Karpas-422 (cell line): ENCODE results near the gene ABCC10. TPM values are rescaled to one million over a fixed set of nuclear protein-coding genes. Genes with fewer than 3 reads are reported as not detected.

ENCODE experiments used
- DNase-seq: peaks from one replicate; pipeline ENCODE4 v3.0.0-alpha.2; 2015
- H2AFZ ChIP-seq: fragments of 200-600 bp; sonication (generic); 2 replicates; pipeline ENCODE4 v1.6.1; 2014; ENCODE audit warnings: antibody characterized with exemption, low read length, mixed read lengths
- H3K27ac ChIP-seq: fragments of 200-600 bp; sonication (generic); 2 replicates; pipeline ENCODE4 v1.5.1; 2014; ENCODE audit warnings: mild to moderate bottlenecking, low read length, moderate library complexity
- H3K27me3 ChIP-seq: fragments of 200-600 bp; sonication (generic); 2 replicates; pipeline ENCODE4 v1.6.1; 2014; ENCODE audit warnings: low read length, mixed read lengths
- H3K36me3 ChIP-seq: fragments of 200-600 bp; sonication (generic); 2 replicates; pipeline ENCODE4 v1.6.1; 2014; ENCODE audit warnings: low read length, mixed read lengths; ENCODE audit not compliant: insufficient read depth
- H3K4me1 ChIP-seq: fragments of 200-600 bp; sonication (generic); 2 replicates; pipeline ENCODE4 v1.6.1; 2014; ENCODE audit warnings: mild to moderate bottlenecking, low read length, mixed read lengths
- H3K4me2 ChIP-seq: fragments of 200-600 bp; sonication (generic); 2 replicates; pipeline ENCODE4 v1.6.1; 2014; ENCODE audit warnings: low read length, low read depth, mild to moderate bottlenecking; ENCODE audit not compliant: poor library complexity, severe bottlenecking
- H3K4me3 ChIP-seq: fragments of 200-600 bp; sonication (generic); 2 replicates; pipeline ENCODE4 v1.5.1; 2014; ENCODE audit warnings: mild to moderate bottlenecking, antibody characterized with exemption, low read length, mixed read lengths
- H3K79me2 ChIP-seq: fragments of 200-600 bp; sonication (generic); 2 replicates; pipeline ENCODE4 v1.6.1; 2014; ENCODE audit warnings: mild to moderate bottlenecking, low read length, mixed read lengths
- H3K9ac ChIP-seq: fragments of 200-600 bp; sonication (generic); 2 replicates; pipeline ENCODE4 v1.6.0; 2014; ENCODE audit warnings: low read length
- H3K9me2 ChIP-seq: fragments of 200-600 bp; sonication (generic), shearing (Covaris generic); replicated peaks from 2 replicates; pipeline ENCODE4 v1.6.0; 2014; ENCODE audit warnings: mild to moderate bottlenecking, low read length, moderate library complexity; ENCODE audit not compliant: insufficient read depth
- H3K9me3 ChIP-seq: fragments of 300-700, 200-600 bp; sonication (generic); 2 replicates; pipeline ENCODE4 v1.6.1; 2014; ENCODE audit warnings: low read length, mixed read lengths
- H4K20me1 ChIP-seq: fragments of 200-600 bp; sonication (generic); 2 replicates; pipeline ENCODE4 v1.6.1; 2014; ENCODE audit warnings: mild to moderate bottlenecking, antibody characterized with exemption, low read length, low read depth; ENCODE audit not compliant: insufficient read depth
- total RNA-seq: library from RNA; depleted of rRNA; stranded (reverse); fragments of >200 nt; shearing (Covaris generic); gene quantifications from 2 replicates; pipeline ENCODE4 v1.2.3, GENCODE V29; 2014; ENCODE audit warnings: low replicate concordance

Gene ABCC10
- total RNA-seq, 1 experiment from 2014 or later, result 33.5 TPM

GRCh38 chr6:43469947-43470346 lies 42.6 kb downstream of the ABCC10 start:
- DNase-seq, result no peak
- H3K4me1 ChIP-seq, result no peaks in the 10 kb centered on the region
- H3K79me2 ChIP-seq, result no peaks in the 10 kb centered on the region
- no peaks in the 10 kb centered on the region for H3K36me3 ChIP-seq
- no peak overlapping the region for H3K4me2 ChIP-seq
- H3K4me3 ChIP-seq, result no peak overlapping the region
- H3K27ac ChIP-seq, result no peak overlapping the region
- no peak overlapping the region for H3K9ac ChIP-seq
- no peak overlapping the region for H2AFZ ChIP-seq
- H4K20me1 ChIP-seq, result no peaks in the 10 kb centered on the region
- no peaks in the 10 kb centered on the region for H3K9me3 ChIP-seq
- no peaks in the 10 kb centered on the region for H3K9me2 ChIP-seq
- H3K27me3 ChIP-seq, result no peaks in the 10 kb centered on the region

- H3K4me1 ChIP-seq, result no peaks in the 10 kb centered on the region
- H3K9ac ChIP-seq, result no peak overlapping the region
- no peaks in the 10 kb centered on the region for H3K9me2 ChIP-seq
- H4K20me1 ChIP-seq, result no peaks in the 10 kb centered on the region
- no peaks in the 10 kb centered on the region for H3K9me3 ChIP-seq
- no peak overlapping the region for H3K4me2 ChIP-seq
- H3K27ac ChIP-seq, result no peak overlapping the region
- no peak overlapping the region for H3K4me3 ChIP-seq
- H3K27me3 ChIP-seq, result no peaks in the 10 kb centered on the region
- H3K79me2 ChIP-seq, result no peaks in the 10 kb centered on the region
- H2AFZ ChIP-seq, result no peak overlapping the region
- H3K36me3 ChIP-seq, result no peaks in the 10 kb centered on the region
- DNase-seq, result no peak
Observed at GRCh38 chr6:43471399-43471798, 44.1 kb downstream of the ABCC10 start.

GRCh38 chr6:43472515-43472914 lies 45.2 kb downstream of the ABCC10 start:
- H3K4me2 ChIP-seq, result no peak overlapping the region
- peaks cover 1% of the 10 kb centered on the region for H3K79me2 ChIP-seq
- no peak overlapping the region for H3K27ac ChIP-seq
- H3K4me1 ChIP-seq, result peaks cover 6% of the 10 kb centered on the region
- no peaks in the 10 kb centered on the region for H3K27me3 ChIP-seq
- H3K36me3 ChIP-seq, result no peaks in the 10 kb centered on the region
- H3K4me3 ChIP-seq, result no peak overlapping the region
- no peaks in the 10 kb centered on the region for H4K20me1 ChIP-seq
- DNase-seq, result no peak
- no peak overlapping the region for H2AFZ ChIP-seq
- H3K9ac ChIP-seq, result no peak overlapping the region
- no peaks in the 10 kb centered on the region for H3K9me2 ChIP-seq
- H3K9me3 ChIP-seq, result no peaks in the 10 kb centered on the region

GRCh38 chr6:43475516-43475915 lies 48.2 kb downstream of the ABCC10 start:
- no peaks in the 10 kb centered on the region for H3K27me3 ChIP-seq

GRCh38 chr6:43476746-43477145 lies 49.4 kb downstream of the ABCC10 start:
- H3K27me3 ChIP-seq, result no peaks in the 10 kb centered on the region
- no peak overlapping the region for H3K27ac ChIP-seq
- H4K20me1 ChIP-seq, result no peaks in the 10 kb centered on the region
- peak overlapping the region; percentile 30 for H2AFZ ChIP-seq
- H3K4me2 ChIP-seq, result peak overlapping the region; percentile 94
- H3K36me3 ChIP-seq, result no peaks in the 10 kb centered on the region
- peaks cover 39% of the 10 kb centered on the region for H3K79me2 ChIP-seq
- H3K4me1 ChIP-seq, result peaks cover 32% of the 10 kb centered on the region
- no peaks in the 10 kb centered on the region for H3K9me2 ChIP-seq
- peak overlapping the region; percentile 81 for H3K9ac ChIP-seq
- H3K4me3 ChIP-seq, result peak overlapping the region; percentile 95
- no peak for DNase-seq
- H3K9me3 ChIP-seq, result no peaks in the 10 kb centered on the region

More at GRCh38 chr6:43475516-43475915, 48.2 kb downstream of the ABCC10 start:
- no peaks in the 10 kb centered on the region for H3K36me3 ChIP-seq
- peaks cover 25% of the 10 kb centered on the region for H3K4me1 ChIP-seq
- H3K4me3 ChIP-seq, result no peak overlapping the region
- no peak overlapping the region for H2AFZ ChIP-seq
- H3K4me2 ChIP-seq, result no peak overlapping the region
- DNase-seq, result no peak
- H4K20me1 ChIP-seq, result no peaks in the 10 kb centered on the region
- H3K9ac ChIP-seq, result no peak overlapping the region
- no peaks in the 10 kb centered on the region for H3K9me2 ChIP-seq
- peaks cover 29% of the 10 kb centered on the region for H3K79me2 ChIP-seq
- H3K9me3 ChIP-seq, result no peaks in the 10 kb centered on the region
- H3K27ac ChIP-seq, result no peak overlapping the region

- no peaks in the 10 kb centered on the region for H3K9me3 ChIP-seq
- peaks cover 45% of the 10 kb centered on the region for H3K79me2 ChIP-seq
- H4K20me1 ChIP-seq, result no peaks in the 10 kb centered on the region
- no peaks in the 10 kb centered on the region for H3K36me3 ChIP-seq
- H3K27me3 ChIP-seq, result no peaks in the 10 kb centered on the region
- peak within 1 kb of the TSS; percentile 95 for H3K4me3 ChIP-seq
- no peaks in the 10 kb centered on the region for H3K9me2 ChIP-seq
- peak within 1 kb of the TSS; percentile 12; the same call in 1 of the 2 replicates for H3K27ac ChIP-seq
- peak within 1 kb of the TSS; percentile 94 for H3K4me2 ChIP-seq
- peak within 1 kb of the TSS; percentile 49 for H2AFZ ChIP-seq
- DNase-seq, result peak; percentile 96
- peaks cover 35% of the 10 kb centered on the region for H3K4me1 ChIP-seq
- peak within 1 kb of the TSS; percentile 81 for H3K9ac ChIP-seq
Observed at GRCh38 chr6:43477235-43478007, 50.1 kb downstream of the ABCC10 start, which contains the start of gene TJAP1. TSS of gene TJAP1 (plus strand) at chr6:43477570. CDS start at chr6:43499002, 21,432 bp downstream.

- Histone ChIP-seq H2AFZ (peak overlapping the region; percentile 49; the same call in 1 of the 2 replicates), H3K79me2 (peaks cover 48% of the 10 kb centered on the region), H3K9ac (peak overlapping the region; percentile 81), H4K20me1 (no peaks in the 10 kb centered on the region), H3K4me2 (peak overlapping the region; percentile 94), H3K9me2 (no peaks in the 10 kb centered on the region), H3K36me3 (no peaks in the 10 kb centered on the region), H3K27ac (peak overlapping the region; percentile 12; the same call in 1 of the 2 replicates), H3K4me3 (peak overlapping the region; percentile 95), H3K4me1 (peaks cover 35% of the 10 kb centered on the region), H3K27me3 (no peaks in the 10 kb centered on the region), H3K9me3 (no peaks in the 10 kb centered on the region)
- DNase-seq, result peak; percentile 58
Observed at GRCh38 chr6:43478008-43478372, 50.6 kb downstream of the ABCC10 start.

GRCh38 chr6:43481075-43481474 lies 53.7 kb downstream of the ABCC10 start:
- Histone ChIP-seq H3K4me2 (no peak overlapping the region), H3K9ac (no peak overlapping the region), H3K36me3 (no peaks in the 10 kb centered on the region), H3K27me3 (no peaks in the 10 kb centered on the region), H3K4me3 (no peak overlapping the region), H3K9me2 (no peaks in the 10 kb centered on the region), H3K4me1 (peaks cover 35% of the 10 kb centered on the region), H3K9me3 (no peaks in the 10 kb centered on the region), H3K27ac (no peak overlapping the region; the same call in 1 of the 2 replicates), H4K20me1 (no peaks in the 10 kb centered on the region), H3K79me2 (peaks cover 59% of the 10 kb centered on the region), H2AFZ (no peak overlapping the region)
- no peak for DNase-seq
